Calu3 (cell line): Measurements from ENCODE around the gene RNU6-7. TPM values are rescaled to one million over a fixed set of nuclear protein-coding genes. Genes with fewer than 3 reads are reported as not detected.

Experiments
- BruUV-seq: library from RNA; stranded (reverse); fragments of 400-500 nt; replicated peaks from 2 replicates; lab custom pipeline; 2021; lab: Mats Ljungman, UMichigan
- CTCF ChIA-PET: fragments of 300-600 bp; sonication (Branson Sonifier 250); formaldehyde crosslinking; loops from one replicate; lab custom pipeline; 2022; ENCODE audit warnings: antibody characterized with exemption; lab: Charles Lee
- DNase-seq: peaks from one replicate; pipeline ENCODE4 v3.0.0; 2022
- H3K27ac Mint-ChIP-seq: one replicate; pipeline ENCODE4 v1.8.0; 2022; ENCODE audit warnings: mixed read lengths; ENCODE audit not compliant: unreplicated experiment
- H3K27me3 Mint-ChIP-seq: one replicate; pipeline ENCODE4 v1.8.0; 2022; ENCODE audit warnings: mixed read lengths; ENCODE audit not compliant: unreplicated experiment
- H3K36me3 Mint-ChIP-seq: one replicate; pipeline ENCODE4 v1.8.0; 2022; ENCODE audit warnings: mild to moderate bottlenecking, moderate library complexity, mixed read lengths; ENCODE audit not compliant: insufficient read depth, unreplicated experiment
- H3K4me1 Mint-ChIP-seq: one replicate; pipeline ENCODE4 v1.8.0; 2022; ENCODE audit warnings: mild to moderate bottlenecking, low read depth, mixed read lengths; ENCODE audit not compliant: unreplicated experiment
- H3K4me3 Mint-ChIP-seq: one replicate; pipeline ENCODE4 v1.8.0; 2022; ENCODE audit warnings: mild to moderate bottlenecking, low read depth, moderate library complexity, mixed read lengths; ENCODE audit not compliant: unreplicated experiment
- H3K9me3 Mint-ChIP-seq: one replicate; pipeline ENCODE4 v1.8.0; 2022; ENCODE audit warnings: low read depth, mixed read lengths; ENCODE audit not compliant: unreplicated experiment
- intact Hi-C: fragments of 100-400 bp; cut with micrococcal nuclease; formaldehyde crosslinking; loops from one replicate; pipeline ENCODE4 v1.10.0; 2022; ENCODE audit not compliant: unreplicated experiment
- total RNA-seq: library from RNA; stranded (reverse); gene quantifications from 2 replicates; pipeline ENCODE4 v1.2.3, GENCODE V29; 2022
- TF ChIP-seq, protein P1 (sequence below): fragments of 200-600 bp; IDR thresholded peaks from one replicate; pipeline ENCODE4 v1.8.0; 2022; ENCODE audit warnings: antibody characterized with exemption; ENCODE audit not compliant: unreplicated experiment

The RNU6-7 gene
- total RNA-seq, 1 experiment from 2014 or later = not detected

DNA sequence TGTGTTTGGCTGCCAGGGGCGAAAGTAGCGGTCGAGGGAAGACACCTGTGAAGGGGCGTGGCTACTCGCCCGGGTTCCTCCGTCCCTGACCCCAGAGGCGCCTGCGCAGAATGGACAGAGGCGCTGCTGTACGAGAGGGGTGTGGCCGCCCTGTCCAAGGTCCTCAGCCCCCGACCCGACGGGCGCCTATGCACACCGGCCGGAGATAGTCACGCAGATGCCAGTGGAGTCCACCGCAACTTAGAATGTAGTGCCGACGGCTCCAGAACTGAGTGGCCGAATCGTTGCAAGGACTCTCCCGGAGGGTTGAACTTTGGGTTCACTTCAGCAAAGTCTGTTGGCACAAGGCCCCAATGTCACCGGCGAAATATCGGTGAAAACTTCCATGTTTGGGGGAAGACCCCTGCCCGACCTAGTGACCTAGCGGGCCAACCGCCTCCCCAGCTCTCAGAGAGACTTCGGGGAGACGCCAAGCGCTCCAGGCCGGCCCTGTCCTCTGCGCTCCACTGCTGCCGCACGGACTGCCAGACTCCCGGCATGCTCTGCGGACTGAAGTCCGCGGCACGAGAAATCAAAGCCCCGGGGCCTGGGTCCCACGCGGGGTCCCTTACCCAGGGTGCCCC is 541 bp upstream of the RNU6-7 start:
- Mint-ChIP-seq H3K9me3 (no peaks in the 10 kb centered on the region), H3K36me3 (peaks cover 35% of the 10 kb centered on the region), H3K27ac (peak overlapping the region; percentile 99), H3K27me3 (no peaks in the 10 kb centered on the region), H3K4me1 (peaks cover 5% of the 10 kb centered on the region), H3K4me3 (peak overlapping the region; percentile 94)
- peak; percentile 91 for DNase-seq
- TF ChIP-seq, protein P1, sequence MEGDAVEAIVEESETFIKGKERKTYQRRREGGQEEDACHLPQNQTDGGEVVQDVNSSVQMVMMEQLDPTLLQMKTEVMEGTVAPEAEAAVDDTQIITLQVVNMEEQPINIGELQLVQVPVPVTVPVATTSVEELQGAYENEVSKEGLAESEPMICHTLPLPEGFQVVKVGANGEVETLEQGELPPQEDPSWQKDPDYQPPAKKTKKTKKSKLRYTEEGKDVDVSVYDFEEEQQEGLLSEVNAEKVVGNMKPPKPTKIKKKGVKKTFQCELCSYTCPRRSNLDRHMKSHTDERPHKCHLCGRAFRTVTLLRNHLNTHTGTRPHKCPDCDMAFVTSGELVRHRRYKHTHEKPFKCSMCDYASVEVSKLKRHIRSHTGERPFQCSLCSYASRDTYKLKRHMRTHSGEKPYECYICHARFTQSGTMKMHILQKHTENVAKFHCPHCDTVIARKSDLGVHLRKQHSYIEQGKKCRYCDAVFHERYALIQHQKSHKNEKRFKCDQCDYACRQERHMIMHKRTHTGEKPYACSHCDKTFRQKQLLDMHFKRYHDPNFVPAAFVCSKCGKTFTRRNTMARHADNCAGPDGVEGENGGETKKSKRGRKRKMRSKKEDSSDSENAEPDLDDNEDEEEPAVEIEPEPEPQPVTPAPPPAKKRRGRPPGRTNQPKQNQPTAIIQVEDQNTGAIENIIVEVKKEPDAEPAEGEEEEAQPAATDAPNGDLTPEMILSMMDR = no peak
- intact Hi-C loops = loop anchor here (1.0 kb wide), 1 partner anchor 72 kb away; no protein-coding TSS in a partner anchor
- BruUV-seq = no TSS peak
- CTCF ChIA-PET = interaction anchor here (0.6 kb wide), 1 partner anchor 11 kb away, joined by 4 read pairs; no protein-coding TSS in a partner anchor

DNA sequence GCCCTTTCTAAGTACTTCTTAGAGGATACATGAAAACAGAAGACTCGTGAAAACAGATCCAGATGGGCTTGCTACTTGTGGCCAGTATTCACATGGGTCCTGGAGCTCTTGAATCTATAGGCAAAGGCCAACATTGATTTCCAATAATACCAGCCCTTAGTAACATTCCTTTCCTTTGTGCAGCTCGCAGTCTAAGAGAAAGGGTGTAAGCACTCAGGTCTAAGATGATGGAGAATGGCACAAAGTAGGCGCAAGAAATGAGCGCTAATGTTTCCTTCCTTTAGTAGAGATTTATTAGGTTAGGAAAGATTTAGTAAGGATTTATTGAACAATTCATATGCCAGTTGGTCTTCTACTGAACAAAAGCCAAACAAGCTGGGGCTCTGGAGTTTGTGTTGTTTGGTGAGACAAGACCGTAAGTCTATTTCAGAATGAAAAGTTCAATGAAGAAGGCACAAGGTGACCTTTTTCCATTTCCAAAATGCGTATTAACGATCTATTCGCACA is 699 bp downstream of the RNU6-7 start:
- Mint-ChIP-seq H3K4me3 (peak overlapping the region; percentile 94), H3K4me1 (peaks cover 12% of the 10 kb centered on the region), H3K27me3 (no peaks in the 10 kb centered on the region), H3K9me3 (no peaks in the 10 kb centered on the region), H3K36me3 (peaks cover 35% of the 10 kb centered on the region), H3K27ac (peak overlapping the region; percentile 99)
- no peak for DNase-seq
- no TSS peak for BruUV-seq
- CTCF ChIA-PET = no interaction called here
- intact Hi-C loops = loop anchor here (2.0 kb wide), 1 partner anchor 130 kb away; no protein-coding TSS in a partner anchor
- TF ChIP-seq, protein P1 = no peak

- H3K27ac Mint-ChIP-seq = peak within 1 kb of the TSS; percentile 99
- H3K4me1 Mint-ChIP-seq = peaks cover 12% of the 10 kb centered on the region
- CTCF ChIA-PET = no interaction called here
- H3K27me3 Mint-ChIP-seq = no peaks in the 10 kb centered on the region
- intact Hi-C loops = loop anchor here (2.0 kb wide), 1 partner anchor 130 kb away; no protein-coding TSS in a partner anchor
- peak; percentile 90 for DNase-seq
- peak within 1 kb of the TSS; percentile 94 for H3K4me3 Mint-ChIP-seq
- H3K36me3 Mint-ChIP-seq = peaks cover 35% of the 10 kb centered on the region
- no peaks in the 10 kb centered on the region for H3K9me3 Mint-ChIP-seq
- TF ChIP-seq, protein P1 = no peak
- BruUV-seq = TSS peak; percentile 100
Measured at GRCh38 chr14:32202998-32203882, 1.4 kb downstream of the RNU6-7 start, which contains the start of gene RNU6-8. Gene RNU6-8, minus strand, starts transcription at chr14:32203269.

DNA sequence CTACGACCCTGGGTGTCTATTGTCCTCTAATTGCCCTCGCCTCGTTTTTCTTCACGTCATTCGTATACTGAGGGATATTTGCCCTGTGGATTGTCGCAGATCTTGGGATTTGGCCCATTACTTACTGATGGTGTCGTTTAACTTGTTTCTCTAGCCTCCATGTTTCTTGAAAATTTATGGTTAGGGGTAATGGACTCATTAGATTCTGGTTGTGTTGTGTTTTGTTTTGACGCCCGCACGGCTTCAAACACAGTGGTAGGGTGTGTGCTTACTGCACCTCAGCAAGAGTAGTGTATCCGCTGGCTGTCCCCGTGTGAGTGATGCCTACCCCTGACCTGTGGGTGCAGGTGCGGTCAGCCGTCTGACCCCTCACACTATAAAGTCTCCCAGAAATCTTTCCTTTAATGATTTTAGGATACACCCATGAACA is 2.1 kb downstream of the RNU6-7 start:
- intact Hi-C loops = loop anchor here (2.0 kb wide), 1 partner anchor 131 kb away; no protein-coding TSS in a partner anchor
- Mint-ChIP-seq H3K27me3 (no peaks in the 10 kb centered on the region), H3K36me3 (peaks cover 35% of the 10 kb centered on the region), H3K4me1 (peaks cover 12% of the 10 kb centered on the region), H3K27ac (peak overlapping the region; percentile 99), H3K9me3 (no peaks in the 10 kb centered on the region), H3K4me3 (peak overlapping the region; percentile 94)
- TF ChIP-seq, protein P1 = no peak
- DNase-seq = peak; percentile 6
- CTCF ChIA-PET = no interaction called here
- TSS peak; percentile 29 for BruUV-seq
